HEK293 (cell line): ENCODE data around the gene CORT.

Experiments
- CTCF ChIA-PET: fragments of 350-600 bp; formaldehyde crosslinking; extraction: SDS; loops from one replicate; lab custom pipeline; 2021; ENCODE audit warnings: antibody characterized with exemption; lab: Yijun Ruan, JAX
- POLR2A ChIA-PET: fragments of 300-600 bp; formaldehyde crosslinking; extraction: SDS; loops from one replicate; lab custom pipeline; 2020; ENCODE audit warnings: antibody characterized with exemption, inconsistent platforms; lab: Yijun Ruan, JAX
- H3K27ac ChIP-seq: fragments of 200-500 bp; sonication (Bioruptor generic); 2 replicates; pipeline ENCODE4 v1.5.1; 2014; ENCODE audit warnings: low read depth, low read length, control low read depth, inconsistent platforms; ENCODE audit errors: extremely low read depth
- H3K36me3 ChIP-seq, 2 experiments: fragments of 200-500 bp in 1 of 2; sonication (Bioruptor generic) in 1 of 2; 1 replicate in 1 of 2; 2 replicates in 1 of 2; pipeline ENCODE4 v1.5.1; 2014 to 2017; ENCODE audit warnings: inconsistent platforms in 2 of 2, low read length in 2 of 2; ENCODE audit not compliant: control insufficient read depth in 2 of 2, insufficient read depth in 1 of 2
- H3K4me1 ChIP-seq: fragments of 200-500 bp; sonication (Bioruptor generic); 2 replicates; pipeline ENCODE4 v1.5.1; 2014; ENCODE audit warnings: mild to moderate bottlenecking, low read length, inconsistent platforms; ENCODE audit not compliant: control insufficient read depth, insufficient read depth
- H3K4me3 ChIP-seq: 2 replicates; pipeline ENCODE4 v1.5.1; 2011; ENCODE audit warnings: low read depth, mild to moderate bottlenecking, control low read depth, low read length, moderate library complexity
- H3K9me3 ChIP-seq: fragments of 200-500 bp; sonication (Bioruptor generic); 2 replicates; pipeline ENCODE4 v1.5.1; 2014; ENCODE audit warnings: low read depth, low read length, inconsistent platforms; ENCODE audit not compliant: control insufficient read depth, insufficient read depth
- GLIS1 ChIP-seq: fragments of 450-650 bp; formaldehyde crosslinking; IDR thresholded peaks from 2 replicates; pipeline ENCODE4 v1.5.1; 2016; ENCODE audit warnings: missing biosample characterization, missing genetic modification characterization
- KLF7 ChIP-seq: fragments of 450-650 bp; formaldehyde crosslinking; IDR thresholded peaks from 2 replicates; pipeline ENCODE4 v1.5.1; 2016; ENCODE audit warnings: missing biosample characterization, missing genetic modification characterization, borderline replicate concordance
- KLF9 ChIP-seq: fragments of 450-650 bp; formaldehyde crosslinking; IDR thresholded peaks from 2 replicates; pipeline ENCODE4 v1.5.1; 2016; ENCODE audit warnings: missing biosample characterization, missing genetic modification characterization, low read depth
- PRDM1 ChIP-seq: fragments of 450-650 bp; formaldehyde crosslinking; IDR thresholded peaks from 2 replicates; pipeline ENCODE4; 2016; ENCODE audit warnings: missing biosample characterization, missing genetic modification characterization
- TRIM28 ChIP-seq: IDR thresholded peaks from 2 replicates; pipeline ENCODE4 v1.6.1; 2011; ENCODE audit warnings: low read length, control low read depth, borderline replicate concordance
- ZFHX2 ChIP-seq: fragments of 450-650 bp; formaldehyde crosslinking; conservative IDR thresholded peaks from 2 replicates; pipeline ENCODE4 v1.5.1; 2016; ENCODE audit warnings: missing biosample characterization, missing genetic modification characterization
- ZFP3 ChIP-seq: fragments of 450-650 bp; formaldehyde crosslinking; IDR thresholded peaks from 2 replicates; pipeline ENCODE4 v1.5.1; 2016; ENCODE audit warnings: low read depth, missing biosample characterization, missing genetic modification characterization
- ZIC2 ChIP-seq: fragments of 450-650 bp; formaldehyde crosslinking; IDR thresholded peaks from 2 replicates; pipeline ENCODE4 v1.5.1; 2016; ENCODE audit warnings: missing biosample characterization, missing genetic modification characterization
- ZNF202 ChIP-seq: fragments of 450-650 bp; formaldehyde crosslinking; IDR thresholded peaks from 2 replicates; pipeline ENCODE4 v1.5.1; 2016; ENCODE audit warnings: missing biosample characterization, missing genetic modification characterization, borderline replicate concordance
- ZNF311 ChIP-seq: fragments of 450-650 bp; formaldehyde crosslinking; IDR thresholded peaks from 2 replicates; pipeline ENCODE4 v1.5.1; 2017; ENCODE audit warnings: missing biosample characterization, missing genetic modification characterization, borderline replicate concordance
- ZNF48 ChIP-seq: fragments of 450-650 bp; formaldehyde crosslinking; IDR thresholded peaks from 2 replicates; pipeline ENCODE4 v1.5.1; 2016; ENCODE audit warnings: missing biosample characterization, missing genetic modification characterization
- ZNF510 ChIP-seq: fragments of 450-650 bp; formaldehyde crosslinking; IDR thresholded peaks from 2 replicates; pipeline ENCODE4 v1.5.1; 2018; ENCODE audit warnings: mild to moderate bottlenecking, missing genetic modification characterization, missing biosample characterization; ENCODE audit not compliant: insufficient replicate concordance
- ZNF701 ChIP-seq: fragments of 450-650 bp; formaldehyde crosslinking; IDR thresholded peaks from 2 replicates; pipeline ENCODE4 v1.5.1; 2016; ENCODE audit warnings: missing biosample characterization, missing genetic modification characterization
- ZNF768 ChIP-seq: fragments of 450-650 bp; formaldehyde crosslinking; IDR thresholded peaks from 2 replicates; pipeline ENCODE4 v1.5.1; 2018; ENCODE audit warnings: missing biosample characterization, mild to moderate bottlenecking, missing genetic modification characterization
- TF ChIP-seq, protein P1 (sequence below): fragments of 450-650 bp; formaldehyde crosslinking; IDR thresholded peaks from 2 replicates; pipeline ENCODE4 v1.5.1; 2016; ENCODE audit warnings: missing biosample characterization, missing genetic modification characterization
- TF ChIP-seq, protein P2 (sequence below): fragments of 450-650 bp; formaldehyde crosslinking; IDR thresholded peaks from 2 replicates; pipeline ENCODE4 v1.5.1; 2016; ENCODE audit warnings: missing biosample characterization, missing genetic modification characterization, borderline replicate concordance

CORT gene

DNA sequence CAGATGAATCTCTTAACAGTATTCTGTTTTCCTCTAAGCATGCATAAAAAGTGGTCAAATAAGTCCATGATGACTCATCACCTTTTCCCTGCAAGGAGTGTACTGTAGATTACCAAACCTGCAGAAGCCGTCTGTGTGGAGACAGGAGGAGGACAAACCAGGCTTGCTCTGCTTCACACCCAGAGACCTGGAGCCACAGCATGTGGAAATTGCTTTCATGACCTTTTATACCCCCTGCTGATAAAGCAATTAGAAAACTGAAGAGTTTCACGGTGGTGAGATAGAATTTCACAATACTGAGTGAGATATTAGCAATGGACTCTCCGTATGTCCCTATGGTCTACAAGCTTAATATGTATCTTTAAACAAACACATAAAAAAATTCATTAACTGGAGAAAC, 9.4 kb downstream of the CORT start (continued):
- TF ChIP-seq, protein P1, sequence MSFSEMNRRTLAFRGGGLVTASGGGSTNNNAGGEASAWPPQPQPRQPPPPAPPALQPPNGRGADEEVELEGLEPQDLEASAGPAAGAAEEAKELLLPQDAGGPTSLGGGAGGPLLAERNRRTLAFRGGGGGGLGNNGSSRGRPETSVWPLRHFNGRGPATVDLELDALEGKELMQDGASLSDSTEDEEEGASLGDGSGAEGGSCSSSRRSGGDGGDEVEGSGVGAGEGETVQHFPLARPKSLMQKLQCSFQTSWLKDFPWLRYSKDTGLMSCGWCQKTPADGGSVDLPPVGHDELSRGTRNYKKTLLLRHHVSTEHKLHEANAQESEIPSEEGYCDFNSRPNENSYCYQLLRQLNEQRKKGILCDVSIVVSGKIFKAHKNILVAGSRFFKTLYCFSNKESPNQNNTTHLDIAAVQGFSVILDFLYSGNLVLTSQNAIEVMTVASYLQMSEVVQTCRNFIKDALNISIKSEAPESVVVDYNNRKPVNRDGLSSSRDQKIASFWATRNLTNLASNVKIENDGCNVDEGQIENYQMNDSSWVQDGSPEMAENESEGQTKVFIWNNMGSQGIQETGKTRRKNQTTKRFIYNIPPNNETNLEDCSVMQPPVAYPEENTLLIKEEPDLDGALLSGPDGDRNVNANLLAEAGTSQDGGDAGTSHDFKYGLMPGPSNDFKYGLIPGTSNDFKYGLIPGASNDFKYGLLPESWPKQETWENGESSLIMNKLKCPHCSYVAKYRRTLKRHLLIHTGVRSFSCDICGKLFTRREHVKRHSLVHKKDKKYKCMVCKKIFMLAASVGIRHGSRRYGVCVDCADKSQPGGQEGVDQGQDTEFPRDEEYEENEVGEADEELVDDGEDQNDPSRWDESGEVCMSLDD: no peak
- TF ChIP-seq ZNF48 (tag by site-specific recombination) (no peak), TRIM28 (peak; percentile 31; the same call in 1 of the 2 replicates), ZNF202 (tag by site-specific recombination) (no peak), ZIC2 (tag by site-specific recombination) (peak; percentile 80)

DNA sequence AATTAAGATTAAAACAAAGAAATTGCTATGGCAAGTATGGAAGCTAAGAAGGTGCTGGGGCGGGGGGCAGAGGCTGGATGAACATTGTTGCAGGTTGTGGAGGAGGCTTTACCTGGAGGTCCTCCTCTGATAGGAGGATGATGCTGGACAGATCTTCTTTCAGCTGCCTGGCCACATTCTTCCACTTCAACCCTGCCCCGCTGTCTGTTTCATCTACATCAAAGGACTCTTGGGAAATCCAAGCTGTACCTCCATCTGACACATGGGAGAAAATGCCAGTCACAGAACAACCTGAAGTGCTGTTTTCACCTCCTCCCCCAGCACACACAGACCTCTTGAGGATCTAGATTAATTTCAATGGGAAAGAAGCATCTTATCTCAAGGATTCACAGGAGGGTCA, 17.2 kb downstream of the CORT start:
- Histone ChIP-seq H3K4me1 (no peaks in the 10 kb centered on the region), H3K27ac (no peak overlapping the region), H3K9me3 (no peaks in the 10 kb centered on the region), H3K36me3 (peaks cover 54 to 80% of the 10 kb centered on the region in 2 experiments), H3K4me3 (no peak overlapping the region)
- ChIA-PET CTCF (no interaction called here), POLR2A (no interaction called here)
- TF ChIP-seq KLF7: no peak
- TF ChIP-seq PRDM1 (tag by site-specific recombination): no peak
- no peak for TF ChIP-seq ZFP3 (tag by site-specific recombination)
- no peak for TF ChIP-seq ZNF510 (tag by site-specific recombination)
- TF ChIP-seq ZNF701 (tag by site-specific recombination): no peak
- TF ChIP-seq ZNF311 (tag by site-specific recombination): no peak

DNA sequence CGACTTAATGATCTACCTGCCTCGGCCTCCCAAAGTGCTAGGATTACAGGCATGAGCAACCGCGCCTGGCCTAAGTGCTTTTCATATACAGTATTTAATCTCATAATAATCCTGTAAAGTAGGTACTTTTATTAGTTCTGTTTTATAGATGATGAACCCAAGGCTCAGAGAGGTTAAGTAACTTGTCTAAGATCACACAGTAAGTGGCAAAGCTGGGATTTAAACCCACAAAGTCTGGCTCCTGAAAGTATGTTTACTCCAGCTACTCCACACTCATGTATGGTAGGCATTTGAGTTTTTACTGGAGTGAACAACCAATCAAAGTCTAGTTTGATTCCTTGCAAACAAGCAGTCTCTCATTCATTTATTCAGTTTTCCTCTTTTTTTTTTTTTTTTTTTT, 20.2 kb downstream of the CORT start:
- CTCF ChIA-PET: no interaction called here
- Histone ChIP-seq H3K36me3 (peaks cover 32 to 53% of the 10 kb centered on the region in 2 experiments; a peak in 2 of 3 replicates), H3K4me3 (no peak overlapping the region), H3K27ac (no peak overlapping the region), H3K9me3 (no peaks in the 10 kb centered on the region), H3K4me1 (no peaks in the 10 kb centered on the region)
- peak; percentile 58; the same call in 1 of the 2 replicates for TF ChIP-seq ZNF768 (tag by site-specific recombination)
- TF ChIP-seq KLF9 (tag by site-specific recombination): no peak
- POLR2A ChIA-PET: no interaction called here

DNA sequence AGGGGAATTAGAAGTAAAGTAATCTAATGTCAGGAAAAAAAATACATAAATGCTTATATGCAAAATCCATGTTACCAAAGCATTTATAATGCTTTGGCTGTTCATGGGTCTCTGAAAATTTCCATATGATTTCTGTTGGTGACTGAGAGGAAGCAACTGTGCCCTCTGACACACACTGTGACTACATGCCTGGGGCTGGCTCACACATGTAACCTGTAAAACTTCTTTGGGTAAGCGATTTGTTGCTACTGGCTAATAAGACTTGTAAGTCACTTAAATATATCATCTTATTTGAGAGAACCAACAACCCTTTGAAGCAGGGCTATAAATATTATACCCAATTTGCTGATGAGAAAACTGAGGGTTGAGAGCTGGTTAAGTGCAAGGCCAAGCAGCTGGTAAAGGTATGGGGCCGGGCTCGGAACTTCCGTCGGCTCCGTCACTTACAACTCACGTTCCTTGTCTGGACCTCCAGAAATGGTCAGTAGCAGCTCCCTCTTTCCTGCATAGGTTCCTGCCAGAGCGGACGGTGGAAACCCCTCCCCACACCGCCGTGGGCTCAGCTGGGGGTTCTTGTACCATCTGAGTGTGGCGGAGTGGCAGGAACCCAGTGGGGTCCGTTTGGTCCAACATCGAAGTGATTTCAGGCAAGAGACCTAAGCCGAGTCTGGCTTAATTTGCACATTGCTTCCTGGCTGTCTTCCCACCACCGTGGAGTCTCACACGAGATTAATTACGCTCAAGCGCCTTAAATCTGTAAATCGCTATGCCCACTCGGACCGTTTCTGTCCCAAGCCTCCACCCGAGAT, 21.8 kb downstream of the CORT start:
- Histone ChIP-seq H3K4me1 (no peaks in the 10 kb centered on the region), H3K4me3 (peak overlapping the region; percentile 81), H3K36me3 (peaks cover 17 to 38% of the 10 kb centered on the region in 2 experiments; a peak in 2 of 3 replicates), H3K9me3 (no peaks in the 10 kb centered on the region), H3K27ac (peak overlapping the region; percentile 32; the same call in 1 of the 2 replicates)
- TF ChIP-seq ZFHX2 (tag by site-specific recombination) (no peak), GLIS1 (tag by site-specific recombination) (peak; percentile 83)
- TF ChIP-seq, protein P2, sequence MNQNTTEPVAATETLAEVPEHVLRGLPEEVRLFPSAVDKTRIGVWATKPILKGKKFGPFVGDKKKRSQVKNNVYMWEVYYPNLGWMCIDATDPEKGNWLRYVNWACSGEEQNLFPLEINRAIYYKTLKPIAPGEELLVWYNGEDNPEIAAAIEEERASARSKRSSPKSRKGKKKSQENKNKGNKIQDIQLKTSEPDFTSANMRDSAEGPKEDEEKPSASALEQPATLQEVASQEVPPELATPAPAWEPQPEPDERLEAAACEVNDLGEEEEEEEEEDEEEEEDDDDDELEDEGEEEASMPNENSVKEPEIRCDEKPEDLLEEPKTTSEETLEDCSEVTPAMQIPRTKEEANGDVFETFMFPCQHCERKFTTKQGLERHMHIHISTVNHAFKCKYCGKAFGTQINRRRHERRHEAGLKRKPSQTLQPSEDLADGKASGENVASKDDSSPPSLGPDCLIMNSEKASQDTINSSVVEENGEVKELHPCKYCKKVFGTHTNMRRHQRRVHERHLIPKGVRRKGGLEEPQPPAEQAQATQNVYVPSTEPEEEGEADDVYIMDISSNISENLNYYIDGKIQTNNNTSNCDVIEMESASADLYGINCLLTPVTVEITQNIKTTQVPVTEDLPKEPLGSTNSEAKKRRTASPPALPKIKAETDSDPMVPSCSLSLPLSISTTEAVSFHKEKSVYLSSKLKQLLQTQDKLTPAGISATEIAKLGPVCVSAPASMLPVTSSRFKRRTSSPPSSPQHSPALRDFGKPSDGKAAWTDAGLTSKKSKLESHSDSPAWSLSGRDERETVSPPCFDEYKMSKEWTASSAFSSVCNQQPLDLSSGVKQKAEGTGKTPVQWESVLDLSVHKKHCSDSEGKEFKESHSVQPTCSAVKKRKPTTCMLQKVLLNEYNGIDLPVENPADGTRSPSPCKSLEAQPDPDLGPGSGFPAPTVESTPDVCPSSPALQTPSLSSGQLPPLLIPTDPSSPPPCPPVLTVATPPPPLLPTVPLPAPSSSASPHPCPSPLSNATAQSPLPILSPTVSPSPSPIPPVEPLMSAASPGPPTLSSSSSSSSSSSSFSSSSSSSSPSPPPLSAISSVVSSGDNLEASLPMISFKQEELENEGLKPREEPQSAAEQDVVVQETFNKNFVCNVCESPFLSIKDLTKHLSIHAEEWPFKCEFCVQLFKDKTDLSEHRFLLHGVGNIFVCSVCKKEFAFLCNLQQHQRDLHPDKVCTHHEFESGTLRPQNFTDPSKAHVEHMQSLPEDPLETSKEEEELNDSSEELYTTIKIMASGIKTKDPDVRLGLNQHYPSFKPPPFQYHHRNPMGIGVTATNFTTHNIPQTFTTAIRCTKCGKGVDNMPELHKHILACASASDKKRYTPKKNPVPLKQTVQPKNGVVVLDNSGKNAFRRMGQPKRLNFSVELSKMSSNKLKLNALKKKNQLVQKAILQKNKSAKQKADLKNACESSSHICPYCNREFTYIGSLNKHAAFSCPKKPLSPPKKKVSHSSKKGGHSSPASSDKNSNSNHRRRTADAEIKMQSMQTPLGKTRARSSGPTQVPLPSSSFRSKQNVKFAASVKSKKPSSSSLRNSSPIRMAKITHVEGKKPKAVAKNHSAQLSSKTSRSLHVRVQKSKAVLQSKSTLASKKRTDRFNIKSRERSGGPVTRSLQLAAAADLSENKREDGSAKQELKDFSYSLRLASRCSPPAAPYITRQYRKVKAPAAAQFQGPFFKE: 0 out of 2 replicates have a peak, but pooled peaks have one; percentile 65
- ChIA-PET CTCF (no interaction called here), POLR2A (no interaction called here)
